Mucosa of rectum (tissue), 2 donors: ENCODE results near the gene CBLB.

Source experiments
- H3K27ac ChIP-seq, 2 donors: one replicate each; pipeline ENCODE4 v1.7.0; 2013; ENCODE audit warnings: inconsistent platforms in 2 of 2, low read depth in 2 of 2, low read length in 2 of 2
- H3K27me3 ChIP-seq, 2 donors: one replicate each; pipeline ENCODE4 v1.7.0; 2013; ENCODE audit warnings: low read length in 2 of 2; ENCODE audit not compliant: control insufficient read depth in 2 of 2, insufficient read depth in 2 of 2
- H3K36me3 ChIP-seq, 2 donors: one replicate each; pipeline ENCODE4 v1.7.0; 2013; ENCODE audit warnings: low read length in 2 of 2; ENCODE audit not compliant: control insufficient read depth in 2 of 2, insufficient read depth in 2 of 2
- H3K4me1 ChIP-seq, 2 donors: one replicate each; pipeline ENCODE4 v1.7.0; 2013; ENCODE audit warnings: low read length in 2 of 2, mild to moderate bottlenecking in 1 of 2; ENCODE audit not compliant: control insufficient read depth in 2 of 2, insufficient read depth in 2 of 2
- H3K4me3 ChIP-seq, 2 donors: one replicate each; pipeline ENCODE4 v1.7.0; 2013; ENCODE audit warnings: low read length in 2 of 2
- H3K9ac ChIP-seq, 2 donors: one replicate each; pipeline ENCODE4 v1.7.0; 2013; ENCODE audit warnings: low read length in 2 of 2, low read depth in 1 of 2, mild to moderate bottlenecking in 1 of 2
- H3K9me3 ChIP-seq, 2 donors: one replicate each; pipeline ENCODE4 v1.7.0; 2013; ENCODE audit warnings: low read length in 2 of 2; ENCODE audit not compliant: control insufficient read depth in 2 of 2
- donor health status: healthy.
- donor health status: Normal muscosa, but diverticular disease.

The CBLB gene

DNA sequence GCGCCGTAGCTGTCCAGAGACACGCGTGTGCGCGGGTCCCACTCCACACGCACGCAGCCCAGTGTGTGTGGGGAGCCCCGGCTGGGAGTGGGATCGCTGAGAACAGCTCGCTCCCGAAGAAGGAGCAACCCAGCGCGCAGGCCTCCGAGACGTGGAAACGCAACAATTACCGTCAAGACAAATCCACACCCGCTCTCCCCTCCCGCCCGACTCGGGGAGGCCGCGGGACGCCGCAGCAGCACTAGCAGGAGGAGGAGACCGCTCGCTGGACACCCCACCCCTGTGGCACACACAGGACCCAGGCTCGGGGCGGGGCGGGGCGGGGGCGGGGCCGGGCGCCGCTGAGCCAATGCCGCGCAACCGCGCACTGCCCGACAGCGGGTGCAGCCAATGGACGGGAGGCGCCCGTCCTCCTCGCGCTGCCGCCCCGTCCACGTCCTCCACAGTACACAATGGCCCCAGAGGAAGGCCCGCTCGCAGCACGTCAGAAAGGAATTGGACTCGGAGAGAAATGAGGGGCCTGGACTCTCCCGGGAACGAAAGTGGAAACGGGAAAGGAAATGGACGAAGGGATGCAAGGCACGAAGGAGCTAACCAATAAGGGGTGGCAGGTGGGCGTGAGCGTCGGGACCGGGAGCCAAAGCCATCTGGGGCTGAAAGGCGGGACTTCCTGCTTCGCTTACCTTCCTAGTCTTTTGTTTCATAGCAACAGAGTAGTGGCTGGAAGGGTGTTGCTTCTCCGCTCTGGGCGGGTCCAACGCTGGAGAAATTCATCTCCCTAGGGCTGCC is at the start of gene CBLB:
CBLB (minus strand) TSS at position 271 of the 789 bp plus-strand sequence. CDS start 1,435 bp downstream, outside the sequence.
- no peaks in the 10 kb centered on the region for H3K27me3 ChIP-seq
- no peaks in the 10 kb centered on the region for H3K9me3 ChIP-seq
- H3K27ac ChIP-seq = peak within 1 kb of the TSS; percentile 96 to 98
- peak within 1 kb of the TSS; percentile 92 to 98 for H3K4me3 ChIP-seq
- H3K9ac ChIP-seq = peak within 1 kb of the TSS; percentile 85 to 97
- H3K4me1 ChIP-seq = peaks cover 10 to 24% of the 10 kb centered on the region in 2 donors
- peaks cover 6 to 7% of the 10 kb centered on the region in 2 donors for H3K36me3 ChIP-seq

GRCh38 chr3:105916767-105917166 is 48.0 kb upstream of the CBLB start:
- Histone ChIP-seq H3K4me3 (no peak overlapping the region), H3K27me3 (no peaks in the 10 kb centered on the region), H3K27ac (no peak overlapping the region), H3K36me3 (no peaks in the 10 kb centered on the region), H3K4me1 (no peaks in the 10 kb centered on the region), H3K9me3 (no peaks in the 10 kb centered on the region), H3K9ac (no peak overlapping the region)

- no peaks in the 10 kb centered on the region for H3K4me1 ChIP-seq
- no peak overlapping the region for H3K4me3 ChIP-seq
- no peaks in the 10 kb centered on the region for H3K9me3 ChIP-seq
- no peaks in the 10 kb centered on the region for H3K36me3 ChIP-seq
- H3K27ac ChIP-seq = no peak overlapping the region
- H3K9ac ChIP-seq = no peak overlapping the region
- H3K27me3 ChIP-seq = no peaks in the 10 kb centered on the region
Observed at GRCh38 chr3:105915524-105915923, 46.7 kb upstream of the CBLB start.

GRCh38 chr3:105913616-105914015 is 44.8 kb upstream of the CBLB start:
- no peak overlapping the region for H3K27ac ChIP-seq

GRCh38 chr3:105912891-105913290 is 44.1 kb upstream of the CBLB start:
- no peak overlapping the region for H3K27ac ChIP-seq

More at GRCh38 chr3:105913616-105914015, 44.8 kb upstream of the CBLB start:
- Histone ChIP-seq H3K4me3 (no peak overlapping the region), H3K4me1 (no peaks in the 10 kb centered on the region), H3K36me3 (no peaks in the 10 kb centered on the region), H3K9ac (no peak overlapping the region), H3K27me3 (no peaks in the 10 kb centered on the region), H3K9me3 (no peaks in the 10 kb centered on the region)

GRCh38 chr3:105911496-105911895 is 42.7 kb upstream of the CBLB start:
- Histone ChIP-seq H3K27me3 (no peaks in the 10 kb centered on the region), H3K27ac (no peak overlapping the region), H3K9ac (no peak overlapping the region), H3K9me3 (no peaks in the 10 kb centered on the region), H3K36me3 (no peaks in the 10 kb centered on the region), H3K4me3 (no peak overlapping the region), H3K4me1 (no peaks in the 10 kb centered on the region)

More at GRCh38 chr3:105912891-105913290, 44.1 kb upstream of the CBLB start:
- Histone ChIP-seq H3K27me3 (no peaks in the 10 kb centered on the region), H3K4me1 (no peaks in the 10 kb centered on the region), H3K9me3 (no peaks in the 10 kb centered on the region), H3K36me3 (no peaks in the 10 kb centered on the region), H3K9ac (no peak overlapping the region), H3K4me3 (no peak overlapping the region)

DNA sequence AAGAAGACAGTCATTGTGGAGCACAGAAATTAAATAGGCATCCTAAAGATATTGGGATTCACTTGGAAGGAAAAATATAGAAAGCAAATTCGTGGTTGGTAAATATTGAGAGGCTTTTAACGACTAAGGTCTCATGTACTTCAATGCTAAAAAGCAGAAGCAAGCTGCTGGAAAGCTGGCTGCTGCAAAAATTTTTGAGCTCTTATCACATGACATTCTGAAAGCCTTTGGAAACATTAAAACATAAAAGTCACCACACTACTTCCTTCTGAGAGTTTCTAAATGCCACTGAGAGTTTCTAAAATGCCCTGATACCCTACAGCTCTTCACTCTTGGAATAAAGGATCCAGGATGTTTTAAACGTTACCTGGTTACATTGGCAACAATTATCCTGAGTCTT is 39.0 kb upstream of the CBLB start:
- Histone ChIP-seq H3K4me3 (no peak overlapping the region), H3K4me1 (no peaks in the 10 kb centered on the region), H3K9ac (no peak overlapping the region), H3K36me3 (no peaks in the 10 kb centered on the region), H3K27ac (no peak overlapping the region), H3K27me3 (no peaks in the 10 kb centered on the region), H3K9me3 (no peaks in the 10 kb centered on the region)

DNA sequence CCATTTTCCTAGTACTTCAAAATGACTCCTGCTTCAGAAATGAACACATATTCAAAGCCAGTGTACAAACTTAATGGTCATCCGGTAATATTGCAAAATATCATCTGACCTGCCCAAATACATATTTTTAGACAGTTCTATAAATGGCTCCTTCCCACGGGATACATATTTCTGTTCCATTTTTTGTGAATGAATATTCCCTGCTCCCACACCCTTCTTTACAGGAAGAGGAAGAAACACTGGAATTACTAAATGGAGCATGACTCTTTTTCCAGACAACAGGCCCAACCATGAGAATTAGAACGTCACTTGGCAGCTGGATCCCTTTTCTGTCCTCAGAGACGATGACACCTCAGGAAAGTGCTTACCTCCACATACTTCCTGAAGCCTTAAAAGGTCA is 38.0 kb upstream of the CBLB start:
- H3K9ac ChIP-seq = no peak overlapping the region
- no peaks in the 10 kb centered on the region for H3K4me1 ChIP-seq
- no peak overlapping the region for H3K4me3 ChIP-seq
- no peaks in the 10 kb centered on the region for H3K36me3 ChIP-seq
- no peaks in the 10 kb centered on the region for H3K27me3 ChIP-seq
- H3K27ac ChIP-seq = peak overlapping the region in 1 of 2 donors; percentile 28
- H3K9me3 ChIP-seq = no peaks in the 10 kb centered on the region

GRCh38 chr3:105906345-105906744 is 37.5 kb upstream of the CBLB start:
- Histone ChIP-seq H3K9me3 (no peaks in the 10 kb centered on the region), H3K27me3 (no peaks in the 10 kb centered on the region), H3K4me3 (no peak overlapping the region), H3K27ac (no peak overlapping the region), H3K36me3 (no peaks in the 10 kb centered on the region), H3K4me1 (no peaks in the 10 kb centered on the region), H3K9ac (no peak overlapping the region)

- Histone ChIP-seq H3K9me3 (no peaks in the 10 kb centered on the region), H3K27me3 (no peaks in the 10 kb centered on the region), H3K9ac (no peak overlapping the region), H3K27ac (no peak overlapping the region), H3K4me3 (no peak overlapping the region), H3K4me1 (no peaks in the 10 kb centered on the region), H3K36me3 (no peaks in the 10 kb centered on the region)
Observed at GRCh38 chr3:105905328-105905727, 36.5 kb upstream of the CBLB start.
